HFF-Myc (cell line): ENCODE results near the gene BTBD17.

Experiments used
- DNase-seq: peaks from one replicate; pipeline ENCODE4 v3.0.0-alpha.2; 2011; ENCODE audit warnings: low read depth; ENCODE audit errors: extremely low read depth
- H3K4me3 ChIP-seq: replicated peaks from 2 replicates; pipeline ENCODE4 v1.5.1; 2011; ENCODE audit warnings: low read depth, mild to moderate bottlenecking, control low read depth, low read length
- TF ChIP-seq, protein P1 (sequence below): IDR thresholded peaks from 2 replicates; pipeline ENCODE4 v1.5.1; 2012; ENCODE audit warnings: mild to moderate bottlenecking, low read depth, low read length, control low read depth; ENCODE audit errors: missing control alignments

The BTBD17 gene

DNA sequence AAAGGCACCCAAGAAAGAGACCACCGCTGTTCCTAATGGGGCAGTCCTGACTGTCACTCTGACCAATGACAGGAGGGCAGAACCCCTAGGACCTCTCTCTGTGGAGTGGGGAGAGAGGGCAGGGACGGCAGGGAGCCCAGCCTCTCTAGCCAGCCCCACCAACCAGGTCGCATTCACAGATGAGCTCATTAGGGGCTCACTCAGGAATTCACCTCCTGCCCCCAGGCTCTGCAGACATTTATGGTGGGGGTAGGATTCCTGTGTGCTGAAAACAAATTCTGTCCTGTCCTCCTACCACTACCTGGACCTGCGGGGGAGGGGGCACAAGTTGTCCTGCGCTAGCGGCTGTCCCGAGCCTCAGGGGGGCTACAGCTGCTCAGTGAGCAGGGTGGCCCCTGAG, 42.5 kb upstream of the BTBD17 start:
- no peak overlapping the region for H3K4me3 ChIP-seq
- no peak for DNase-seq
- TF ChIP-seq, protein P1, sequence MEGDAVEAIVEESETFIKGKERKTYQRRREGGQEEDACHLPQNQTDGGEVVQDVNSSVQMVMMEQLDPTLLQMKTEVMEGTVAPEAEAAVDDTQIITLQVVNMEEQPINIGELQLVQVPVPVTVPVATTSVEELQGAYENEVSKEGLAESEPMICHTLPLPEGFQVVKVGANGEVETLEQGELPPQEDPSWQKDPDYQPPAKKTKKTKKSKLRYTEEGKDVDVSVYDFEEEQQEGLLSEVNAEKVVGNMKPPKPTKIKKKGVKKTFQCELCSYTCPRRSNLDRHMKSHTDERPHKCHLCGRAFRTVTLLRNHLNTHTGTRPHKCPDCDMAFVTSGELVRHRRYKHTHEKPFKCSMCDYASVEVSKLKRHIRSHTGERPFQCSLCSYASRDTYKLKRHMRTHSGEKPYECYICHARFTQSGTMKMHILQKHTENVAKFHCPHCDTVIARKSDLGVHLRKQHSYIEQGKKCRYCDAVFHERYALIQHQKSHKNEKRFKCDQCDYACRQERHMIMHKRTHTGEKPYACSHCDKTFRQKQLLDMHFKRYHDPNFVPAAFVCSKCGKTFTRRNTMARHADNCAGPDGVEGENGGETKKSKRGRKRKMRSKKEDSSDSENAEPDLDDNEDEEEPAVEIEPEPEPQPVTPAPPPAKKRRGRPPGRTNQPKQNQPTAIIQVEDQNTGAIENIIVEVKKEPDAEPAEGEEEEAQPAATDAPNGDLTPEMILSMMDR = no peak

DNA sequence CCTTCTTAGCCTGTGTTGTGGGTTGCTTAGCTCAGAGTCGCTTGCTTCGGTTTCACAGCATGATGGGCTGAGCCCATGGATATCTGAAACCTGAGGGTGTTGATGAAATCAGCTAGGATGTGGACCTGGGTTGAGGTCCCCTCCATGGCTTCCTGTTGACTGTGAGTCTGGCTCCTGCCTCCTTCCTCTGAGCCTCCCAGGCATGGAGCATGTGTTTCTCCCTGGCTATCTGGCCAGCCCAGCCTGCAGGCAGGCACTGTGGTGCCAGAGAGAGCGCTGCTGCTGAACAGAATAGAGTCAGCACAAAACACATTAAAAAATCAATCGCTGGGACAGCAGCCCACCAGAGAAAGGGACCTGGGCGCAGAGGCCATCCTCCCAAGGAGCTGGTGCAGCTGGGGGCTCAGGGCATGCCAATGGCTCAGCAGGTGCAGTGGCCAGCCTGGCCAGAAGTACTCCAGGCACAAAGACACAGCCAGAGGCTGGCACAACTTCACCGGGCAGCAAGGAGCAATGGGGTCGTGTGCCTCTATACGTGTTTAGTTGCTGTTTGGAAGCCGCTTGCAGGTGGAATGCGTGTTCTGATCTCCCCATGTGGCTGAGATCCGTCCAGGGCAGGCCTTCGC, 42.0 kb upstream of the BTBD17 start:
- no peak for DNase-seq
- no peak overlapping the region for H3K4me3 ChIP-seq
- TF ChIP-seq, protein P1 = no peak

DNA sequence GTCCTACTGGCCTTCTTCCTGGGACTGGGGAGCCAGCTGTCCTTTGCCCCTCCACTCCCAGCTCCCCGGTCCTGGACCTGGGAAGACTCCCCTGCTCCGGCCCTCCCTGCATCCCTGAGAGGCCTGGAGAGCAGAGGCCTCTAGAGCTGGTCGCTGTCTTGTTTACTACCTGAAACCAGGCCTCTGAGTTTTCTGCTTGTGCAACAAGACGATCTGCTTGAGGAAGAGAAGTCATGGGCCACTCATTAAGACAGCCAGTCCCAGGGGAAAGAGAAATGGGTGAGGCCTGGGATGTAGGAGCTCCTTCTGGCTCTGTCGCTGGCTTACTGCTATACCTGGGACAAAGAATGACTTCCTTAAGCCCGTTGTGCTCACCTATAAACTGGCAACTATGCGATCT, 40.4 kb upstream of the BTBD17 start:
- DNase-seq = no peak
- H3K4me3 ChIP-seq = no peak overlapping the region
- TF ChIP-seq, protein P1 = no peak

DNA sequence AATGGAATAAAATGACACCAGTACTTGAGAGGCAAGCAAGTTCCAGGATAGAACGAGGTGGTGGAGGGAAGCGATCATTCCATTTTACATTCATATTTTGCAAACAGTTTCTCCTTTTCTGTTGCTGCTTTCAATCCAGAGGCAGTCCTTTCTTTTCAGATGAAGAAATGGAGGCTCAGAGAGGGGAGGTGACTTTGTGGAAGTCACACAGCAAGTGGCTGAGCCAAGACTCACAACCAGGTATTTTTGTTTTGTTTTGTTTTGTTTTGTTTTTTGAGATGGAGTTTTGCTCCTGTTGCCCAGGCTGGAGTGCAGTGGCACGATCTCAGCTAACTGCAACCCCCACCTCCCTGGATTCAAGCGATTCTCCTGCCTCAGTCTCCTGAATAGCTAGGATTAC, 34.9 kb upstream of the BTBD17 start:
- TF ChIP-seq, protein P1 = no peak
- no peak overlapping the region for H3K4me3 ChIP-seq
- no peak for DNase-seq

DNA sequence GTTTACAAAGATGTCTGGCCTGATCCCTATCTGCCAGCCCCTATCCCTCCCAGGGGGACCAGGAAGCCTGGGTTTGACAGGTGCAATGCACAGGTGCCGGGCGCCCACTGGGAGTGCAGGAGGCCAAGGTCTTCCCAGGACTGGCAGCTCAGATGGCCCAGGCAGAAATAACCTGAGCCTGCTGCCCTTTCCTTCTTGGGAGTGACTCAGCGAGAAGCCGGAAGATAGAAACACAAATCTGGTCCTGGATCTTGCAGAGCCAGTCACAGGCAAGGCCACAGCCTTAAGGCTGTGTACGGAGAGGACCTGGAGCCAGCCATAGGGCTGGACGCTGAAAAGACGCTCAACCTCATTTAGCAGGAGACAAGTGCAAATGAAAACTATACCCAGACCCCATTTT, 33.3 kb upstream of the BTBD17 start:
- TF ChIP-seq, protein P1 = no peak
- H3K4me3 ChIP-seq = no peak overlapping the region
- no peak for DNase-seq

DNA sequence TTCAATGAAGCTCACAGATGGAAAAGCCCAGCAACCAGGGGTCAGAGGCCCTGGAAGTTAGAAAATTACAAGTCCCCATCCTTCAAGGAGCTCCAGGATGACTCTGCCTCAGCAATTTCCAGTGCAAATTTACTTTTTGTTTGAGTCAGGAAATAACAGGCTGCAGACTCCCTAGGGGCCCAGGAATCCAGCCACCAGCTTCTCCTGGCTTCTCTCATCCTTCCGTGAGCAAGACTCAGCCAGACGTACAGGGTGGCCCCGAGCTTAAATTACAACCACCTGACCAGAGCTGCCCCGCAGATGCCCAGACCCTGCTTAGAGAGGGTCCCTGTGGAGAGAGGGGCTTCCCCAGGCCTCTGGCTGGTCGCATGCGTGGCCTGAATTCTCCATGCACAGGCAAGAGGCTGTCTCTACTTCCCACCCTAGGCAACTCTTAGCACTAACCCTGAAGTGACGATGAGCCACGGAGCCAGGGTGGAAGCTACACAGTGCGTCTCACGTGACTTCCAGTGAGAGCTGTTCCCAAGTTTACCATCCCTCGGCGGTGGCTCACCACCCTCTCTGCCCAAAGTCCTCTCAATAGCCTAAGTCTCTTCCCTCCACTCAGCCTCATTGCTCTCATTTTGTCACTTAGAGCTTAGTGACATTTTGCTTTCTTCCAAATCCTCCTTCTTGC, 32.7 kb upstream of the BTBD17 start:
- TF ChIP-seq, protein P1 = no peak
- H3K4me3 ChIP-seq = no peak overlapping the region
- no peak for DNase-seq

DNA sequence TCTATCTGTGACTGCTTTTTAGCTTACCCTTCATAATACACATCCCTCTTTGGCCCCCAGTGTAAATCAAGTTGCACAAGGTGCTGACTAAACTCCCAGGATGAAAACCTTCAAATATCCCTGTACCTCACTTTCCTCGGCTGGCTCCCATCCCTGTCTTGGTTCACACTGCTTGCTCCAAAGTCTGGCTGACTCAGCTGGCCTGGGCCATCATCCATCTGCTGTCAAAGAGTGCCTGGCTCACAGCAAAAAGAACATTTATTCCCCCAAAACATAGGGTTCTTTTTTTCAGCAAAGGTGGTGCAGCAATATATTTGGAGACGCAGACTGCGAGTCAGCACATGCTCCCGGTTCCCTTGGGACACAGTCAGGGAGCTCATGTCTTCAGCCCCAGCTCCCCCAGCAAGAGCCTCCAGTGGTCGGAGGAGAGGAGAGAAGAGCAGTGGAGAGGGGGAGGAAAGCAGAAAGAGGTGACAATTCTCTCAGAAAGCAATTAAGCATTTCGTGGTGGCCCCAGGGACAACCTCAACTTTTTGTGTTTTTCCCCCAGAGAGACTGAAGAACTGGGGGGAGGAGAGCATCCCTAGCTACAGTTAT, 31.8 kb upstream of the BTBD17 start:
- DNase-seq = no peak
- TF ChIP-seq, protein P1 = no peak
- no peak overlapping the region for H3K4me3 ChIP-seq
